Measurements from ENCODE around the gene ADM2. TPM values are rescaled to one million over a fixed set of nuclear protein-coding genes. Genes with fewer than 3 reads are reported as not detected.

Gene ADM2
- total and polyA plus RNA-seq, 2 of the 13 experiments (the other 11 are each of a cell fraction or from before 2014, with no cell fraction given): 1.2 to 3.0 TPM

DNA sequence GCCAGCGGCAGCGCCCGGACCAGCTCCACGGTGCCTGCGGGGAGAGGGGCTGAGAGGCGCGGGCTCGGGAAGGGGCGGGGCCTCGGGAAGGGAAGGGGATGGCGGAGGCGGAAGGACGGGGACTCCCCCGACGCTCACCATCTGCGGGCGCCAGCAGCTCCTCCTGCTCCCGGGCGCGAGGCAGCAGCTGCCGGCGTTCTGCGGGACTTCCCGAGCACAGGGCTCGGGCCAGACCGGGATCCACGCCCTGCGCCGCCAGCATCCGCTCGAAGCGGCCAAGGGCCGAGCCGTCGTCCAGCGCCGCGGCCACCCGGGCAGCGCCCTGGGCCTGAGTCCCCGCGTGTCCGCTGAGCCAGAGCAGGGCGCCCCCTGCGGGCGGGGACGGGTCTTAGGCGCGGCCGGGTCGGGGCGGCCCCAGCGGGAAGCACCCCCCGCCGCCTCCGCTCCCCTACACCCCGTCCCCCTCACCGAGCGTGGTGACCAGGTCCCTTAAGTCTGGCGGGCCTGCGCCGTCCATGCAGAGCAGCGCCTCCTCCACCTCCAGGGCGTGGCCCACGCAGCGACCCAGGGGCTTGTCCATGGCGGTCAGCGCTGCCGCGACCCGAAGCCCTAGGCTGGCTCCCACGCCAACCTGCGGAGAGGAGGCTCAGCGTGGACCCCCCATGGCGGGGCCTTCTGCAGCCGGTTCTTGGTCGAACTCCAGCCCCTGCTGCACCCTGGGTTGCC, 44.9 kb downstream of the ADM2 start (continued):
- TF ChIP-seq, protein P1, sequence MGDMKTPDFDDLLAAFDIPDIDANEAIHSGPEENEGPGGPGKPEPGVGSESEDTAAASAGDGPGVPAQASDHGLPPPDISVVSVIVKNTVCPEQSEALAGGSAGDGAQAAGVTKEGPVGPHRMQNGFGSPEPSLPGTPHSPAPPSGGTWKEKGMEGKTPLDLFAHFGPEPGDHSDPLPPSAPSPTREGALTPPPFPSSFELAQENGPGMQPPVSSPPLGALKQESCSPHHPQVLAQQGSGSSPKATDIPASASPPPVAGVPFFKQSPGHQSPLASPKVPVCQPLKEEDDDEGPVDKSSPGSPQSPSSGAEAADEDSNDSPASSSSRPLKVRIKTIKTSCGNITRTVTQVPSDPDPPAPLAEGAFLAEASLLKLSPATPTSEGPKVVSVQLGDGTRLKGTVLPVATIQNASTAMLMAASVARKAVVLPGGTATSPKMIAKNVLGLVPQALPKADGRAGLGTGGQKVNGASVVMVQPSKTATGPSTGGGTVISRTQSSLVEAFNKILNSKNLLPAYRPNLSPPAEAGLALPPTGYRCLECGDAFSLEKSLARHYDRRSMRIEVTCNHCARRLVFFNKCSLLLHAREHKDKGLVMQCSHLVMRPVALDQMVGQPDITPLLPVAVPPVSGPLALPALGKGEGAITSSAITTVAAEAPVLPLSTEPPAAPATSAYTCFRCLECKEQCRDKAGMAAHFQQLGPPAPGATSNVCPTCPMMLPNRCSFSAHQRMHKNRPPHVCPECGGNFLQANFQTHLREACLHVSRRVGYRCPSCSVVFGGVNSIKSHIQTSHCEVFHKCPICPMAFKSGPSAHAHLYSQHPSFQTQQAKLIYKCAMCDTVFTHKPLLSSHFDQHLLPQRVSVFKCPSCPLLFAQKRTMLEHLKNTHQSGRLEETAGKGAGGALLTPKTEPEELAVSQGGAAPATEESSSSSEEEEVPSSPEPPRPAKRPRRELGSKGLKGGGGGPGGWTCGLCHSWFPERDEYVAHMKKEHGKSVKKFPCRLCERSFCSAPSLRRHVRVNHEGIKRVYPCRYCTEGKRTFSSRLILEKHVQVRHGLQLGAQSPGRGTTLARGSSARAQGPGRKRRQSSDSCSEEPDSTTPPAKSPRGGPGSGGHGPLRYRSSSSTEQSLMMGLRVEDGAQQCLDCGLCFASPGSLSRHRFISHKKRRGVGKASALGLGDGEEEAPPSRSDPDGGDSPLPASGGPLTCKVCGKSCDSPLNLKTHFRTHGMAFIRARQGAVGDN (CRISPR knock-in tag; IDR thresholded peaks at IDR 0.05): peak; percentile 1
- TF ChIP-seq, protein P2, sequence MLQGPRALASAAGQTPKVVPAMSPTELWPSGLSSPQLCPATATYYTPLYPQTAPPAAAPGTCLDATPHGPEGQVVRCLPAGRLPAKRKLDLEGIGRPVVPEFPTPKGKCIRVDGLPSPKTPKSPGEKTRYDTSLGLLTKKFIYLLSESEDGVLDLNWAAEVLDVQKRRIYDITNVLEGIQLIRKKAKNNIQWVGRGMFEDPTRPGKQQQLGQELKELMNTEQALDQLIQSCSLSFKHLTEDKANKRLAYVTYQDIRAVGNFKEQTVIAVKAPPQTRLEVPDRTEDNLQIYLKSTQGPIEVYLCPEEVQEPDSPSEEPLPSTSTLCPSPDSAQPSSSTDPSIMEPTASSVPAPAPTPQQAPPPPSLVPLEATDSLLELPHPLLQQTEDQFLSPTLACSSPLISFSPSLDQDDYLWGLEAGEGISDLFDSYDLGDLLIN (CRISPR knock-in tag; IDR thresholded peaks at IDR 0.05; ENCODE audit: borderline replicate concordance): no peak; the same call in 1 of the 2 replicates
- TF ChIP-seq YEATS4 (CRISPR knock-in tag; IDR thresholded peaks at IDR 0.05; ENCODE audit: borderline replicate concordance) (peak; percentile 55), ZNF12 (CRISPR knock-in tag; IDR thresholded peaks at IDR 0.05) (no peak), ZNF841 (CRISPR knock-in tag; IDR thresholded peaks at IDR 0.05; ENCODE audit: borderline replicate concordance) (no peak), ZNF883 (CRISPR knock-in tag; IDR thresholded peaks at IDR 0.05; ENCODE audit: not compliant biosample characterization) (no peak), ZNF776 (CRISPR knock-in tag; IDR thresholded peaks at IDR 0.05) (no peak), ZNF33A (CRISPR knock-in tag; IDR thresholded peaks at IDR 0.05; ENCODE audit: borderline replicate concordance) (no peak), SMARCC2 (IDR thresholded peaks at IDR 0.05) (no peak), NFRKB (IDR thresholded peaks at IDR 0.05) (no peak), NFYC (CRISPR knock-in tag; IDR thresholded peaks at IDR 0.05) (no peak), FOXO1 (CRISPR knock-in tag; IDR thresholded peaks at IDR 0.05) (no peak), CENPX (CRISPR knock-in tag; IDR thresholded peaks at IDR 0.05) (no peak), GFI1 (CRISPR knock-in tag; IDR thresholded peaks at IDR 0.05; ENCODE audit: borderline replicate concordance) (no peak), MXI1 (IDR thresholded peaks at IDR 0.05; ENCODE audit: borderline replicate concordance, low read depth, low read length) (no peak), IRF2 (CRISPR knock-in tag; IDR thresholded peaks at IDR 0.05) (no peak), FOXP1 (IDR thresholded peaks at IDR 0.05) (no peak), FOXP1 (CRISPR knock-in tag; IDR thresholded peaks at IDR 0.05) (no peak), FOSL2 (CRISPR knock-in tag; IDR thresholded peaks at IDR 0.05) (no peak), NFKB2 (CRISPR knock-in tag; IDR thresholded peaks at IDR 0.05; ENCODE audit: borderline replicate concordance) (no peak), JUN (CRISPR knock-in tag; IDR thresholded peaks at IDR 0.05) (no peak), ZNF777 (CRISPR knock-in tag; IDR thresholded peaks at IDR 0.05) (peak; percentile 97), RARA (CRISPR knock-in tag; IDR thresholded peaks at IDR 0.05) (no peak), EED (CRISPR knock-in tag; IDR thresholded peaks at IDR 0.05) (no peak), ZNF17 (CRISPR knock-in tag; IDR thresholded peaks at IDR 0.05) (no peak), ZNF317 (CRISPR knock-in tag; IDR thresholded peaks at IDR 0.05) (no peak)

All from HepG2 (cell line).